Tibial nerve (tissue), 4 donors: ENCODE measurements around the gene ELMO2.

Source experiments
- CTCF ChIP-seq, 5 experiments: fragments of 200-600 bp in 3 of 5; fragments of 450-650 bp in 2 of 5; sonication (generic) in 3 of 5; IDR thresholded peaks; one replicate each; pipeline ENCODE4 v1.5.1; 2016 to 2019; ENCODE audit warnings: antibody characterized with exemption in 5 of 5, mild to moderate bottlenecking in 3 of 5, moderate library complexity in 2 of 5
- EP300 ChIP-seq, 2 donors: sonication (generic); formaldehyde crosslinking; IDR thresholded peaks; one replicate each; pipeline ENCODE4 v1.6.1; 2017; ENCODE audit warnings: antibody characterized with exemption in 2 of 2, mild to moderate bottlenecking in 1 of 2
- POLR2A ChIP-seq, 2 donors: fragments of 450-650 bp; IDR thresholded peaks; one replicate each; pipeline ENCODE4 v1.6.1; 2017; ENCODE audit warnings: antibody characterized with exemption in 2 of 2, mild to moderate bottlenecking in 2 of 2, moderate library complexity in 2 of 2

GRCh38 chr20:46341074-46342009, 65.1 kb downstream of the ELMO2 start:
- TF ChIP-seq CTCF (IDR thresholded peaks at IDR 0.05) (no peak), POLR2A (IDR thresholded peaks at IDR 0.05) (no peak), EP300 (IDR thresholded peaks at IDR 0.05) (no peak)
